B cell (primary cell): ENCODE measurements around the gene ITPKB.

Experiments used
- EZH2 ChIP-seq: IDR thresholded peaks from 2 replicates; pipeline ENCODE4 v1.6.1; 2012; ENCODE audit warnings: borderline replicate concordance, low read depth, mild to moderate bottlenecking, moderate library complexity, low read length; ENCODE audit not compliant: insufficient read depth, poor library complexity, severe bottlenecking
- TF ChIP-seq, protein P1 (sequence below): fragments of 200-600 bp; IDR thresholded peaks from one replicate; pipeline ENCODE4 v1.8.0; 2022; ENCODE audit warnings: antibody characterized with exemption, mild to moderate bottlenecking

- TF ChIP-seq, protein P1, sequence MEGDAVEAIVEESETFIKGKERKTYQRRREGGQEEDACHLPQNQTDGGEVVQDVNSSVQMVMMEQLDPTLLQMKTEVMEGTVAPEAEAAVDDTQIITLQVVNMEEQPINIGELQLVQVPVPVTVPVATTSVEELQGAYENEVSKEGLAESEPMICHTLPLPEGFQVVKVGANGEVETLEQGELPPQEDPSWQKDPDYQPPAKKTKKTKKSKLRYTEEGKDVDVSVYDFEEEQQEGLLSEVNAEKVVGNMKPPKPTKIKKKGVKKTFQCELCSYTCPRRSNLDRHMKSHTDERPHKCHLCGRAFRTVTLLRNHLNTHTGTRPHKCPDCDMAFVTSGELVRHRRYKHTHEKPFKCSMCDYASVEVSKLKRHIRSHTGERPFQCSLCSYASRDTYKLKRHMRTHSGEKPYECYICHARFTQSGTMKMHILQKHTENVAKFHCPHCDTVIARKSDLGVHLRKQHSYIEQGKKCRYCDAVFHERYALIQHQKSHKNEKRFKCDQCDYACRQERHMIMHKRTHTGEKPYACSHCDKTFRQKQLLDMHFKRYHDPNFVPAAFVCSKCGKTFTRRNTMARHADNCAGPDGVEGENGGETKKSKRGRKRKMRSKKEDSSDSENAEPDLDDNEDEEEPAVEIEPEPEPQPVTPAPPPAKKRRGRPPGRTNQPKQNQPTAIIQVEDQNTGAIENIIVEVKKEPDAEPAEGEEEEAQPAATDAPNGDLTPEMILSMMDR, result no peak
- no peak for TF ChIP-seq EZH2
Measured at GRCh38 chr1:226607821-226608220, 131.3 kb downstream of the ITPKB start.
